K562 (cell line): ENCODE results near the gene TF. TPM values are rescaled to one million over a fixed set of nuclear protein-coding genes. Genes with fewer than 3 reads are reported as not detected.

Experiments
- ATAC-seq: fragments of 200-7000 bp; cut with Tn5 transposase; 3 replicates; pipeline ENCODE4 v1.9.1; 2020; ENCODE audit warnings: moderate library complexity
- BruUV-seq: library from RNA; stranded (reverse); fragments of 400-500 nt; replicated peaks from 2 replicates; lab custom pipeline; 2021; lab: Mats Ljungman, UMichigan
- CTCF ChIA-PET: fragments of 300-600 bp; formaldehyde crosslinking; extraction: SDS; loops from one replicate; lab custom pipeline; 2021; ENCODE audit warnings: low intra/inter-chr PET ratio; lab: Yijun Ruan, JAX
- POLR2A ChIA-PET: fragments of 300-600, 350-650 bp; sonication (Branson Sonifier 250); formaldehyde crosslinking; extraction: SDS; loops from one replicate; lab custom pipeline; 2021; ENCODE audit warnings: antibody characterized with exemption, inconsistent platforms; lab: Yijun Ruan, JAX
- DNase-seq, 4 experiments: peaks; one replicate each; pipeline versions ENCODE4 v3.0.0 to v3.0.0-alpha.2; 2011 to 2018; ENCODE audit warnings: low spot score in 3 of 4, mixed read lengths in 3 of 4; ENCODE audit errors: extremely low read depth in 1 of 4
- FAIRE-seq: peaks from 2 replicates; lab custom pipeline; 2011; peaks lifted over from hg19 to GRCh38; lab: Jason Lieb, UNC
- H2AFZ ChIP-seq: 2 replicates; pipeline ENCODE4 v1.6.0; 2011; ENCODE audit warnings: low read depth, low read length, control low read depth, inconsistent platforms
- H3K27ac ChIP-seq: fragments of 200-600 bp; 3 replicates; pipeline ENCODE4 v1.8.0; 2011; ENCODE audit warnings: low read depth, mild to moderate bottlenecking, control low read depth, inconsistent platforms, low read length, moderate library complexity, mixed read lengths; ENCODE audit errors: extremely low read depth
- H3K27me3 ChIP-seq, 2 experiments: fragments of 300-600 bp in 1 of 2; 2 replicates in 1 of 2; 3 replicates in 1 of 2; pipeline versions ENCODE4 v1.6.0 to v1.8.0; 2011; ENCODE audit warnings: inconsistent platforms in 2 of 2, low read length in 2 of 2, mild to moderate bottlenecking in 1 of 2, mixed read lengths in 1 of 2, moderate library complexity in 1 of 2; ENCODE audit not compliant: control insufficient read depth in 2 of 2, insufficient read depth in 2 of 2
- H3K36me3 ChIP-seq: fragments of 300-600 bp; 3 replicates; pipeline ENCODE4 v1.8.0; 2011; ENCODE audit warnings: mild to moderate bottlenecking, low read length, inconsistent platforms; ENCODE audit not compliant: control insufficient read depth, insufficient read depth
- H3K4me1 ChIP-seq, 2 experiments: fragments of 200-600 bp in 1 of 2; replicated peaks in 1 of 2; 2 replicates in 1 of 2; 3 replicates in 1 of 2; pipeline versions ENCODE4 v1.5.1 to v1.8.0; 2011; ENCODE audit warnings: inconsistent platforms in 2 of 2, low read length in 2 of 2, mild to moderate bottlenecking in 1 of 2, mixed read lengths in 1 of 2, moderate library complexity in 1 of 2; ENCODE audit not compliant: control insufficient read depth in 2 of 2, insufficient read depth in 2 of 2
- H3K4me2 ChIP-seq: 2 replicates; pipeline ENCODE4 v1.6.1; 2011; ENCODE audit warnings: low read length, control low read depth, inconsistent platforms, mixed read lengths; ENCODE audit not compliant: insufficient read depth
- H3K4me3 ChIP-seq: fragments of 200-600 bp; sonication (generic), shearing (Covaris generic); 2 replicates; pipeline ENCODE4 v1.5.1; 2016; ENCODE audit warnings: control low read depth, inconsistent platforms
- H3K79me2 ChIP-seq: fragments of 200-600 bp; 3 replicates; pipeline ENCODE4 v1.8.0; 2011; ENCODE audit warnings: low read length, inconsistent platforms; ENCODE audit not compliant: control insufficient read depth, insufficient read depth
- H3K9ac ChIP-seq, 2 experiments: 2 replicates each; pipeline versions ENCODE4 v1.6.0 to v1.6.1; 2011; ENCODE audit warnings: low read depth in 2 of 2, low read length in 2 of 2, control low read depth in 1 of 2, inconsistent platforms in 1 of 2, mild to moderate bottlenecking in 1 of 2, mixed read lengths in 1 of 2; ENCODE audit not compliant: insufficient read depth in 1 of 2
- H3K9me1 ChIP-seq: one replicate; pipeline ENCODE4 v1.6.0; 2011; ENCODE audit warnings: inconsistent platforms, mild to moderate bottlenecking, low read length, moderate library complexity; ENCODE audit not compliant: control insufficient read depth, insufficient read depth
- H3K9me3 ChIP-seq: replicated peaks from 2 replicates; pipeline ENCODE4 v1.5.1; 2011; ENCODE audit warnings: low read depth, low read length, inconsistent platforms; ENCODE audit not compliant: control insufficient read depth, insufficient read depth
- H4K20me1 ChIP-seq: replicated peaks from 2 replicates; pipeline ENCODE4 v1.6.1; 2011; ENCODE audit warnings: low read length, inconsistent platforms, mixed read lengths; ENCODE audit not compliant: control insufficient read depth, insufficient read depth
- ATF7 ChIP-seq: fragments of 450-650 bp; IDR thresholded peaks from 2 replicates; pipeline ENCODE4 v1.7.1; 2014; ENCODE audit warnings: mild to moderate bottlenecking, moderate library complexity
- CTCFL ChIP-seq: IDR thresholded peaks from 2 replicates; pipeline ENCODE4 v1.6.1; 2011; ENCODE audit warnings: borderline replicate concordance, low read depth, mild to moderate bottlenecking, moderate library complexity, low read length; ENCODE audit not compliant: insufficient read depth, poor library complexity, severe bottlenecking
- GTF2A2 ChIP-seq: IDR thresholded peaks from 2 replicates; pipeline ENCODE4 v1.6.1; 2016; ENCODE audit warnings: mild to moderate bottlenecking, missing genetic modification characterization, missing compliant biosample characterization
- LEF1 ChIP-seq: fragments of 450-650 bp; IDR thresholded peaks from 2 replicates; pipeline ENCODE4 v1.6.1; 2016; ENCODE audit warnings: mild to moderate bottlenecking
- MTA1 ChIP-seq: fragments of 450-650 bp; IDR thresholded peaks from 2 replicates; pipeline ENCODE4 v1.6.1; 2017; ENCODE audit warnings: borderline replicate concordance
- NFE2 ChIP-seq: IDR thresholded peaks from 2 replicates; pipeline ENCODE4 v1.6.1; 2014; ENCODE audit warnings: antibody characterized with exemption, low read depth
- RAD51 ChIP-seq: fragments of 450-650 bp; IDR thresholded peaks from 2 replicates; pipeline ENCODE4 v1.7.1; 2016; ENCODE audit warnings: low read depth, mild to moderate bottlenecking, borderline replicate concordance
- RFX1 ChIP-seq: fragments of 450-650 bp; IDR thresholded peaks from 2 replicates; pipeline ENCODE4 v1.6.1; 2016; ENCODE audit warnings: mild to moderate bottlenecking, moderate library complexity
- ZNF263 ChIP-seq: sonication (generic); formaldehyde crosslinking; IDR thresholded peaks from 2 replicates; pipeline ENCODE4 v1.8.0; 2022; ENCODE audit warnings: mild to moderate bottlenecking, missing genetic modification reagents, borderline replicate concordance
- ZNF764 ChIP-seq: fragments of 250-450 bp; sonication (Bioruptor Pico); IDR thresholded peaks from 2 replicates; pipeline ENCODE4 v1.4.0; 2020; ENCODE audit warnings: low read depth, mild to moderate bottlenecking, moderate library complexity
- WGBS: fragments of 100-300 bp; shearing (Covaris generic); methylation state at CpG from one replicate; pipeline ENCODE4 v1.1.6; 2016; ENCODE audit warnings: low coverage, mixed read lengths; ENCODE audit not compliant: insufficient coverage; ENCODE audit errors: missing lambda C conversion rate; 5-methylcytosine and 5-hydroxymethylcytosine counted together
- in situ Hi-C: fragments of 300-500 bp; cut with MboI; formaldehyde crosslinking; loops from 4 replicates; pipeline ENCODE4 v1.15.0; 2018; ENCODE audit warnings: inconsistent platforms, mixed read lengths
- intact Hi-C: fragments of 100-400 bp; cut with micrococcal nuclease; formaldehyde crosslinking; loops from 2 replicates; pipeline ENCODE4 v1.14.2; 2022
- polyA plus RNA-seq, 8 experiments: library from polyadenylated mRNA; depleted of rRNA in 4 of 8; stranded (reverse) in 5 of 8; unstranded in 3 of 8; fragments of >200 nt; fragmentation: Nextera tagmentation in 2 of 8; fragmentation: Illumina TruSeq in 1 of 8; extraction: Ambion mirVana in 2 of 8; extraction: Trizol in 1 of 8; gene quantifications; 2 replicates each; pipeline versions ENCODE4 v1.2.1 to v1.2.3, GENCODE V29; 2011 to 2014; ENCODE audit warnings: inconsistent platforms in 1 of 8, missing spikeins in 1 of 8
- total RNA-seq, 7 experiments: library from RNA; depleted of rRNA in 6 of 7; stranded (reverse); fragments of >200 nt in 6 of 7; fragmentation: Illumina TruSeq in 2 of 7; extraction: Trizol in 2 of 7; gene quantifications; 2 replicates each; pipeline versions ENCODE4 v1.2.1 to v1.2.3, GENCODE V29; 2011 to 2021; ENCODE audit warnings: low replicate concordance in 1 of 7
- TF ChIP-seq, protein P1 (sequence below): fragments of 250-450 bp; sonication (Bioruptor Pico); IDR thresholded peaks from 2 replicates; pipeline ENCODE4 v1.5.1; 2021; ENCODE audit warnings: mild to moderate bottlenecking
- TF ChIP-seq, protein P2 (sequence below), 2 experiments: fragments of 450-650 bp in 1 of 2; IDR thresholded peaks; 2 replicates each; pipeline ENCODE4 v1.6.1; 2011 to 2017; ENCODE audit warnings: low read depth in 2 of 2, antibody characterized with exemption in 1 of 2, borderline replicate concordance in 1 of 2, low read length in 1 of 2, mild to moderate bottlenecking in 1 of 2, mixed read lengths in 1 of 2; ENCODE audit not compliant: control insufficient read depth in 1 of 2

TF gene
- total and polyA plus RNA-seq, 9 of the 15 experiments (the other 6 are each of a cell fraction or from before 2014, with no cell fraction given) = 0.09 to 9.2 (median 3.1) TPM

GRCh38 chr3:133699903-133700302, 46.3 kb upstream of the TF start (continued):
- no peak for TF ChIP-seq MTA1
- TF ChIP-seq, protein P1, sequence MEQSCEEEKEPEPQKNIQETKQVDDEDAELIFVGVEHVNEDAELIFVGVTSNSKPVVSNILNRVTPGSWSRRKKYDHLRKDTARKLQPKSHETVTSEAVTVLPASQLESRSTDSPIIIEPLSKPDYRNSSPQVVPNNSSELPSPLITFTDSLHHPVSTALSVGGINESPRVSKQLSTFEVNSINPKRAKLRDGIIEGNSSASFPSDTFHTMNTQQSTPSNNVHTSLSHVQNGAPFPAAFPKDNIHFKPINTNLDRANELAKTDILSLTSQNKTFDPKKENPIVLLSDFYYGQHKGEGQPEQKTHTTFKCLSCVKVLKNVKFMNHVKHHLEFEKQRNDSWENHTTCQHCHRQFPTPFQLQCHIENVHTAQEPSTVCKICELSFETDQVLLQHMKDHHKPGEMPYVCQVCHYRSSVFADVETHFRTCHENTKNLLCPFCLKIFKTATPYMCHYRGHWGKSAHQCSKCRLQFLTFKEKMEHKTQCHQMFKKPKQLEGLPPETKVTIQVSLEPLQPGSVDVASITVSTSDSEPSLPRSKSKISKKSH (CRISPR knock-in tag) = no peak
- TF ChIP-seq RFX1 = no peak

DNA sequence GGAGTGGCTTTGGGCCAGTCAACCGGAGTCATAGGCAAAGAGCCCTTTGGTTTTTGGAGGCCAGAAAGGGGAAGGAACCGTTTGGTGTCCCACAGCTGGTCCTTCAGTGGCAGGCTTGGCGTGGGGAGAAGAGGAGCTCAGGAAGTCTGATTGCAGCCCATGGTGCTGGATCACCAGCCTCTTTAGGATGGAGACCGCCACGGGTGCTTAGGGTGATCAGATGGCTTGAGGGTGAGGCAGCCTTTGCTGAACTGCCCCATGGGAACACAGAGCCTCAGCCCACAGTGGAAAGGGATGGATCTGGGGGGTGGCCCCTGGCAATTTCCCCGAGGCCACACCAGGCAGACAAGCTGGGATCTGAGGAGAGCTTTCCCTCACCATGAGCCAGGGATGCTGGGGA, 45.8 kb upstream of the TF start:
- Histone ChIP-seq H4K20me1 (no peaks in the 10 kb centered on the region), H3K4me3 (no peak overlapping the region), H3K9me1 (no peaks in the 10 kb centered on the region), H2AFZ (no peak overlapping the region), H3K27ac (no peak overlapping the region), H3K36me3 (no peaks in the 10 kb centered on the region), H3K4me1 (no peaks in the 10 kb centered on the region), H3K9ac (no peak overlapping the region), H3K27me3 (peaks cover 0 to 20% of the 10 kb centered on the region in 2 experiments; a peak in 2 of 5 replicates), H3K9me3 (no peaks in the 10 kb centered on the region), H3K79me2 (no peaks in the 10 kb centered on the region), H3K4me2 (no peak overlapping the region)
- POLR2A ChIA-PET = interaction anchor here (0.7 kb wide), 1 partner anchor 118 kb away, joined by 5 read pairs; no protein-coding TSS in a partner anchor
- no TSS peak for BruUV-seq
- FAIRE-seq (no peak), DNase-seq (no peak), ATAC-seq (no peak)
- WGBS = 0% methylated on average over 1 of the region's 6 CpGs
- intact Hi-C loops (no loop called here), in situ Hi-C loops (no loop called here)
- TF ChIP-seq, protein P2, sequence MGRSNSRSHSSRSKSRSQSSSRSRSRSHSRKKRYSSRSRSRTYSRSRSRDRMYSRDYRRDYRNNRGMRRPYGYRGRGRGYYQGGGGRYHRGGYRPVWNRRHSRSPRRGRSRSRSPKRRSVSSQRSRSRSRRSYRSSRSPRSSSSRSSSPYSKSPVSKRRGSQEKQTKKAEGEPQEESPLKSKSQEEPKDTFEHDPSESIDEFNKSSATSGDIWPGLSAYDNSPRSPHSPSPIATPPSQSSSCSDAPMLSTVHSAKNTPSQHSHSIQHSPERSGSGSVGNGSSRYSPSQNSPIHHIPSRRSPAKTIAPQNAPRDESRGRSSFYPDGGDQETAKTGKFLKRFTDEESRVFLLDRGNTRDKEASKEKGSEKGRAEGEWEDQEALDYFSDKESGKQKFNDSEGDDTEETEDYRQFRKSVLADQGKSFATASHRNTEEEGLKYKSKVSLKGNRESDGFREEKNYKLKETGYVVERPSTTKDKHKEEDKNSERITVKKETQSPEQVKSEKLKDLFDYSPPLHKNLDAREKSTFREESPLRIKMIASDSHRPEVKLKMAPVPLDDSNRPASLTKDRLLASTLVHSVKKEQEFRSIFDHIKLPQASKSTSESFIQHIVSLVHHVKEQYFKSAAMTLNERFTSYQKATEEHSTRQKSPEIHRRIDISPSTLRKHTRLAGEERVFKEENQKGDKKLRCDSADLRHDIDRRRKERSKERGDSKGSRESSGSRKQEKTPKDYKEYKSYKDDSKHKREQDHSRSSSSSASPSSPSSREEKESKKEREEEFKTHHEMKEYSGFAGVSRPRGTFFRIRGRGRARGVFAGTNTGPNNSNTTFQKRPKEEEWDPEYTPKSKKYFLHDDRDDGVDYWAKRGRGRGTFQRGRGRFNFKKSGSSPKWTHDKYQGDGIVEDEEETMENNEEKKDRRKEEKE (IDR thresholded peaks at IDR 0.05; ENCODE audit: borderline replicate concordance in 1 of 2, control insufficient read depth in 1 of 2, low read depth in 2 of 2, low read length in 1 of 2) = no peak
- TF ChIP-seq GTF2A2 = no peak
- no peak for TF ChIP-seq ZNF263
- TF ChIP-seq NFE2 = no peak
- no peak for TF ChIP-seq ZNF764 (CRISPR knock-in tag)
- TF ChIP-seq LEF1 = no peak
- TF ChIP-seq RAD51 = no peak
- TF ChIP-seq CTCFL = no peak
- TF ChIP-seq ATF7 = no peak
- CTCF ChIA-PET = no interaction called here
